ENCODE data around the gene ZNF107.
"Not testable (repeated sequence)": the region's sequence is repeated elsewhere in the genome, so short reads cannot be mapped to it uniquely, and the experiment has no call there.

The ZNF107 gene

GRCh38 chr7:64691831-64692230 lies 25.9 kb downstream of the ZNF107 start:
- H2AFZ ChIP-seq (ENCODE audit: low read depth, low read length) = no peak overlapping the region
- no peak overlapping the region for H3K4me2 ChIP-seq (ENCODE audit: low read length)
- peaks cover 85% of the 10 kb centered on the region for H3K36me3 ChIP-seq (replicated peaks; ENCODE audit: low read depth, low read length)
- H3K79me2 ChIP-seq (ENCODE audit: low read length) = peaks cover 61% of the 10 kb centered on the region
- no peak overlapping the region for H3K9ac ChIP-seq (ENCODE audit: low read length)
- no peaks in the 10 kb centered on the region for H3K27me3 ChIP-seq (ENCODE audit: low read depth, low read length)
- H3K4me3 ChIP-seq (ENCODE audit: low read length) = no peak overlapping the region
- H4K20me1 ChIP-seq (ENCODE audit: insufficient read depth, low read length) = no peaks in the 10 kb centered on the region; the same call in 1 of the 2 replicates
- H3K27ac ChIP-seq (ENCODE audit: low read length) = no peak overlapping the region
- no peak for TF ChIP-seq CTCF (IDR thresholded peaks at IDR 0.05; ENCODE audit: low read depth, low read length)
- no peak for TF ChIP-seq EZH2phosphoT487 (IDR thresholded peaks at IDR 0.05; ENCODE audit: low read depth)
- H3K9me3 ChIP-seq (ENCODE audit: insufficient read depth, low read length) = peaks cover 12% of the 10 kb centered on the region; the same call in 1 of the 2 replicates
- peaks cover 28% of the 10 kb centered on the region for H3K4me1 ChIP-seq (ENCODE audit: low read length)

- H3K79me2 ChIP-seq (ENCODE audit: low read length) = peaks cover 15% of the 10 kb centered on the region
- peaks cover 75% of the 10 kb centered on the region for H3K36me3 ChIP-seq (replicated peaks; ENCODE audit: low read depth, low read length)
- not testable (repeated sequence) for H3K27me3 ChIP-seq (ENCODE audit: low read depth, low read length); H3K4me2 ChIP-seq (ENCODE audit: low read length); H2AFZ ChIP-seq (ENCODE audit: low read depth, low read length); H3K27ac ChIP-seq (ENCODE audit: low read length); H4K20me1 ChIP-seq (ENCODE audit: insufficient read depth, low read length); H3K4me1 ChIP-seq (ENCODE audit: low read length); H3K4me3 ChIP-seq (ENCODE audit: low read length); H3K9ac ChIP-seq (ENCODE audit: low read length)
- peaks cover 15% of the 10 kb centered on the region; the same call in 1 of the 2 replicates for H3K9me3 ChIP-seq (ENCODE audit: insufficient read depth, low read length)
These were observed 31.9 kb downstream of the ZNF107 start for GRCh38 chr7:64697863-64698262.

GRCh38 chr7:64706625-64707292 lies 40.8 kb downstream of the ZNF107 start:
- H3K27ac ChIP-seq (ENCODE audit: low read length) = no peak overlapping the region
- H2AFZ ChIP-seq (ENCODE audit: low read depth, low read length) = no peak overlapping the region
- H3K4me2 ChIP-seq (ENCODE audit: low read length) = no peak overlapping the region
- no peaks in the 10 kb centered on the region for H4K20me1 ChIP-seq (ENCODE audit: insufficient read depth, low read length)
- peaks cover 73% of the 10 kb centered on the region for H3K36me3 ChIP-seq (replicated peaks; ENCODE audit: low read depth, low read length)
- H3K9me3 ChIP-seq (ENCODE audit: insufficient read depth, low read length) = peaks cover 57% of the 10 kb centered on the region
- no peaks in the 10 kb centered on the region for H3K4me1 ChIP-seq (ENCODE audit: low read length)
- no peaks in the 10 kb centered on the region for H3K27me3 ChIP-seq (ENCODE audit: low read depth, low read length)
- no peak overlapping the region for H3K9ac ChIP-seq (ENCODE audit: low read length)
- H3K79me2 ChIP-seq (ENCODE audit: low read length) = no peaks in the 10 kb centered on the region
- TF ChIP-seq CTCF (IDR thresholded peaks at IDR 0.05; ENCODE audit: low read depth, low read length) (no peak), EZH2phosphoT487 (IDR thresholded peaks at IDR 0.05; ENCODE audit: low read depth) (no peak)
- no peak overlapping the region for H3K4me3 ChIP-seq (ENCODE audit: low read length)

GRCh38 chr7:64717896-64718295 lies 52.0 kb downstream of the ZNF107 start:
- H3K27ac ChIP-seq (ENCODE audit: low read length); H4K20me1 ChIP-seq (ENCODE audit: insufficient read depth, low read length); H3K4me1 ChIP-seq (ENCODE audit: low read length); H3K4me3 ChIP-seq (ENCODE audit: low read length); H3K4me2 ChIP-seq (ENCODE audit: low read length); H3K27me3 ChIP-seq (ENCODE audit: low read depth, low read length); H3K9ac ChIP-seq (ENCODE audit: low read length); H3K79me2 ChIP-seq (ENCODE audit: low read length); H2AFZ ChIP-seq (ENCODE audit: low read depth, low read length): not testable (repeated sequence)
- H3K36me3 ChIP-seq (replicated peaks; ENCODE audit: low read depth, low read length) = peaks cover 11% of the 10 kb centered on the region
- peaks cover 10% of the 10 kb centered on the region for H3K9me3 ChIP-seq (ENCODE audit: insufficient read depth, low read length)

GRCh38 chr7:64729089-64729848 lies 63.3 kb downstream of the ZNF107 start:
- Histone ChIP-seq H3K36me3 (replicated peaks; ENCODE audit: low read depth, low read length) (no peaks in the 10 kb centered on the region), H3K79me2 (ENCODE audit: low read length) (no peaks in the 10 kb centered on the region), H3K27ac (ENCODE audit: low read length) (no peak overlapping the region), H3K4me1 (ENCODE audit: low read length) (no peaks in the 10 kb centered on the region), H4K20me1 (ENCODE audit: insufficient read depth, low read length) (no peaks in the 10 kb centered on the region), H3K4me2 (ENCODE audit: low read length) (no peak overlapping the region), H3K4me3 (ENCODE audit: low read length) (no peak overlapping the region), H2AFZ (ENCODE audit: low read depth, low read length) (no peak overlapping the region), H3K27me3 (ENCODE audit: low read depth, low read length) (no peaks in the 10 kb centered on the region), H3K9ac (ENCODE audit: low read length) (no peak overlapping the region), H3K9me3 (ENCODE audit: insufficient read depth, low read length) (no peaks in the 10 kb centered on the region)
- TF ChIP-seq CTCF (IDR thresholded peaks at IDR 0.05; ENCODE audit: low read depth, low read length) (no peak), EZH2phosphoT487 (IDR thresholded peaks at IDR 0.05; ENCODE audit: low read depth) (no peak)

Measured in OCI-LY3 (cell line).